Caki2 (cell line): Measurements from ENCODE around the gene MTFR2. TPM values are rescaled to one million over a fixed set of nuclear protein-coding genes. Genes with fewer than 3 reads are reported as not detected.

Source experiments
- DNase-seq: peaks from one replicate; pipeline ENCODE4 v3.0.0-alpha.2; 2015; ENCODE audit warnings: low read depth
- in situ Hi-C: cut with HindIII; loops from 2 replicates; pipeline ENCODE4 v1.10.0; 2016; ENCODE audit warnings: low sequenced_read_pairs, low pct_unique_long_range_greater_than_20kb, mixed read lengths
- total RNA-seq: library from RNA; depleted of rRNA; stranded (reverse); fragments of >200 nt; shearing (Covaris generic); gene quantifications from 2 replicates; pipeline ENCODE4 v1.2.3, GENCODE V29; 2014; ENCODE audit warnings: low replicate concordance; rRNA removed

MTFR2 gene
- total RNA-seq, 1 experiment from 2014 or later = 10.6 TPM

- in situ Hi-C loops = no loop called here
- DNase-seq = no peak
These were observed 48.4 kb downstream of the MTFR2 start for GRCh38 chr6:136201732-136202131.

GRCh38 chr6:136192902-136193301, 57.2 kb downstream of the MTFR2 start:
- in situ Hi-C loops = no loop called here
- no peak for DNase-seq

GRCh38 chr6:136191606-136192312, 58.4 kb downstream of the MTFR2 start:
- in situ Hi-C loops = no loop called here
- no peak for DNase-seq

GRCh38 chr6:136189104-136189503, 61.0 kb downstream of the MTFR2 start:
- in situ Hi-C loops = no loop called here
- no peak for DNase-seq

- DNase-seq = no peak
- in situ Hi-C loops = no loop called here
These were observed 61.6 kb downstream of the MTFR2 start for GRCh38 chr6:136188486-136188885.

GRCh38 chr6:136186363-136186762, 63.7 kb downstream of the MTFR2 start:
- no peak for DNase-seq
- in situ Hi-C loops = no loop called here

GRCh38 chr6:136184738-136185137, 65.4 kb downstream of the MTFR2 start:
- in situ Hi-C loops = no loop called here
- no peak for DNase-seq

- no peak for DNase-seq
- in situ Hi-C loops = no loop called here
These were observed 68.2 kb downstream of the MTFR2 start for GRCh38 chr6:136181861-136182260.

GRCh38 chr6:136181512-136181833, 68.6 kb downstream of the MTFR2 start:
- in situ Hi-C loops = no loop called here
- DNase-seq = no peak

Other genes starting within 250 kb of the MTFR2 start
- gene BCLAF1, start 39.5 kb upstream of the MTFR2 start, total RNA-seq = 37.2 and 51.3 TPM in 2 replicates